Measurements from ENCODE around the gene STOML1.
A peak's percentile ranks its signal among the peaks of the same experiment; 100 is the strongest.

Gene STOML1, protein sequence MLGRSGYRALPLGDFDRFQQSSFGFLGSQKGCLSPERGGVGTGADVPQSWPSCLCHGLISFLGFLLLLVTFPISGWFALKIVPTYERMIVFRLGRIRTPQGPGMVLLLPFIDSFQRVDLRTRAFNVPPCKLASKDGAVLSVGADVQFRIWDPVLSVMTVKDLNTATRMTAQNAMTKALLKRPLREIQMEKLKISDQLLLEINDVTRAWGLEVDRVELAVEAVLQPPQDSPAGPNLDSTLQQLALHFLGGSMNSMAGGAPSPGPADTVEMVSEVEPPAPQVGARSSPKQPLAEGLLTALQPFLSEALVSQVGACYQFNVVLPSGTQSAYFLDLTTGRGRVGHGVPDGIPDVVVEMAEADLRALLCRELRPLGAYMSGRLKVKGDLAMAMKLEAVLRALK

DNA sequence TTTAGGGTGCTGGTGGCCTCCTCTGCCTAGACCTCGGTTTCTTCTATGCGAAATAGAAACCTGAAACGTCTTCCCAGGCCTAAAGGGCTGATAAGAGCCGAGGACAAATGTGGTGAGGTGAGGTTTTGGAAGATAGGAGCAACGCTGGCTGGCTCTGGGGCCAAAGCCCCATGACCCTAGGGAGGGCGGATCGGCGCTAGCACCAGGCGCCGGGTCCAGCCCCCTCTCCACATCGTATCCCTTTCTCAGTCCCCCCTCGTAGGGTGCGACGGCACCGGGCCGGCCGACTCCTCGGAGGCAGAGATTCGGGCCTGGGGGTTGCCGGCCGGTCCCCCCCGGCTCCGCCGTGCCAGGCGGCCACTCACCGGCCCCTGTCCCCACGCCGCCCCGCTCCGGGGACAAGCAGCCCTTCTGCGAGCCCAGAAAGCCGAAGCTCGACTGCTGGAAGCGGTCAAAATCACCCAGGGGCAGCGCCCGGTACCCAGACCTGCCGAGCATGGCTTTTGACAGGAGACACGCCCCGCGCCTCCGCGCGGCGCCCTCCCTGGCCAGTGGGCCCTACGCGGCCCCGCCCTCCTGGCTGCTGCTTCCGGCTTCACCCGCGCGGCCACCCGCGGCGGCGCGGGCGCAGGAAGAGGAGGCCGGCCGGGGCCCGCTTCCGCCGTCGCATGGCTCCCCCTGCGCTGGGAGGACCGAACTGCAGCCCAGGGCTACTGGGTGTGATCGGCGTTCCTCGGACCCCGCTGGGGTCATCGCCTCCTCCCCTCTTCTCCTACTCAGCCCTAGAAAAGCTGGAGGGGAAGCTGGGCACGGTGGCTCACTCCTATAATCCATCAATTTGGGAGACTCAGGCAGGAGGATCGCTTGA lies at the start of gene STOML1:
Gene STOML1 (minus strand): TSS at position 570 of the 868 bp plus-strand sequence. CDS start 72 bp downstream, at position 498.
- ATAC-seq = peak; percentile 83 to 86

DNA sequence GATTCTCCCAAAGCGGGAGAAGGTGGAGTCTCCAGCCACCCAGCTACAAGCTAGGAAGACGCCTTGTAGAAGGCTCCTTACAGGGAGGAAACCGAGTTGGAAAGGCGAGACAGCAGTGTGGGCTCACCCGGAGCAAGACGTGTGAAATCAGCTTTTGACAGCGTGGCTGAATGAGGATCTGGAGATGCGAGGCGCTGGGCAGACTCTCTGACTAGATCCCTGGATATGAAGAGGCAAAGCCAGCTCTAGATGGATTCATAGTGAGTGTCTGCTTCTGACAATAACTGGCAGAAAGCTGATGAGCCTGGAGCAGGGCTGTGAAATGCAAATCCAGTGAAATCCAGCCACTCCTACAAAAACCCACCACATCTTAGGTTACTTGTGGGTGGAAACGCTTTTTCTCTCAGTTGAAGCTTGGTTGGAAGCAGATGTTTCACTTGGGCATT lies 49.2 kb upstream of the STOML1 start:
- ATAC-seq = no peak

DNA sequence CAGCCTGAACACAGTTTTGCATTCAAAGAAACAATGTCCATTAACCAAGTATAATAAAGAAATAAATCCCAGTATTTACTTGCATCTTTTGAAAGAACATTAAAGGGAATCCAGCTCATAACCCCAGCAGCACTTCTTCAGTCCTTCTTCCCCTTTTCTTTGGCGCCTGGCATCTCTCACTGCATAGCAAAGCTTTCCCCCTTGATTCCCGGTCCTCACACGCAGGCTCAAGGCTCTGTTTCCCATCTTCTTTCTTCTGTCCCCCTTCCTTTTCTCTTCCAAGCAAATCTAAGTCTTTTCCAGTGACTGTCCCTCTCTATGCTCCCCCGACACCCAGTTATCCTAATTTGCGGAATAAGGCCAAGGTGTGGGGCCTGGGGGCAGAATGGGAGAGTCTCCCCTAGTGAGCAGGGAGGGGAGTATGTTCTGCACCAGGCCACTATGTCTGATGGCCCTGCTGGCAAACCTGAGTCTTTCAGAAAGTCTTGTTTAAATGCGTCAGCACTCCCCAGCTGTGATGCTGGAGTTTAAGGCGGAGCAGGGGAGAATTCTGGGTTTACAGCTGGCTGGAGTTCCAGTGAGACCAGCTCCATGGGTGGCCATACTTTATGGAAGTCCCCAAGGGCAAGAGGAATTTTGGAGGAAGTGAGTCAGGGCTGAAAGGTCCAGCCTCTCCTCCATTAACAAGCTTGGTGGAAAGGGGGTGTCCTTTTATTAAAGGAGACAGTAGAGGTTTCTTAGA lies 48.2 kb upstream of the STOML1 start:
- no peak for ATAC-seq

DNA sequence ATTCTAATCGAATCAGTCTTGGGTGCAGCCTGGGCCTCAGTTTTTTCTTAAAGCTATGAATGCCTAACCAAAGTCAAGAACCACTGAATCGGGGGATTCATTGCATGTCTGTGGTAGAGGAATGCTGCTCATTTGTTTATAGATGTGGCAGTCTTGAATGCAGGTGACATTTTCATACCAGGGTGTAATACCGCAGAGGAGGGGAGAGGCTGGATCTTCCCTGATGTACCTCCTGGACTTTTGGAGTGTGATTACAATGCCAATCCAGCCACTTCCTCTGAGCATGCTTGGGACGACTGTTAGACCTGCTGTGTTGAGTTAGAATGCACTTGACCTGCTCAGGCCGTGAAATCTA lies 47.5 kb upstream of the STOML1 start:
- no peak for ATAC-seq

DNA sequence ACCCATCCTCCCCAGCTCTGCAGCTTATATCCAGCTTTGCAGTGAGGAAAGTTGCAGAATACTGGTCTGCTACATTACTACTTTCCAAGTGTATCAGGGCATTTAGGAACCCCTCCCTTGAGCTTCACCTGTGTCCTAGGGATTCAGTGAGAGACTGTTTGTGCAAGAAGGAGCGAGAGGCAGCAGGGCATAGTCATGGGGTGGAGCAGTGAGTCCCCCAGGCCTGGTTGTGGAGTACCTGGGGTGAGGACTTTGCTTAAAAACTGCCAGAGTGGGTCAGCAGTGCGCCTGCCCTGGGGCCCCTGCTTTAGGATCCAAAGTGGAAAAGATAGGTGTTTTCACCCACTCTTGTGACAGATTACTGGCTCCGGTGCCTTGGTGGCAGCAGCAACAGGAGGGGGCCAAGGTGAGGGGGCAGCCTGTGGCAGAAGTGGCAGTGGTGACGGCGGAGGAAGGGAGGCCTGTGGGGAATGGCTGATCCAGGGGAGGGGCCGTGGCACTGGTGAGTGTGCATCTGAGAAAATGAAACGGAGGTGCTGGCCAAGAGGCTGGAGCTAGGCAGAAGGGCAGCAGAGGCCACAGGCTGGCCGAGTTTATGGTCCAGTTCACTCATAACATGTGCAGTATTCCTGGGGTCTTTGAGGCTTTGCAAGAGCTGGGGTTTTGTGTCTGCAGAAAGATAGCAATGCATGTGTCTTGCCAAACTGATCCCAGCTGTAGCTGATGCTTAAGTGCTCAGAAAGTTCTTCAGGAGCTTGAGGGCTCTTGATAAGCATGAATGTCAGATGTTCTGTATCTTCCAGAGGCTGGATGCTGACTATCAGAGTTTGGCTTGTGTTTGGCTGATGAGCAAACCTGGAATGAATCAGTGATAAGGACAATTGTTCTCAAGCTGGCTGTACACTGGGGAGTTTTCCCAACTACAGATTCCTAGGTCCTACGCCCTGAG lies 46.9 kb upstream of the STOML1 start:
- ATAC-seq = no peak

DNA sequence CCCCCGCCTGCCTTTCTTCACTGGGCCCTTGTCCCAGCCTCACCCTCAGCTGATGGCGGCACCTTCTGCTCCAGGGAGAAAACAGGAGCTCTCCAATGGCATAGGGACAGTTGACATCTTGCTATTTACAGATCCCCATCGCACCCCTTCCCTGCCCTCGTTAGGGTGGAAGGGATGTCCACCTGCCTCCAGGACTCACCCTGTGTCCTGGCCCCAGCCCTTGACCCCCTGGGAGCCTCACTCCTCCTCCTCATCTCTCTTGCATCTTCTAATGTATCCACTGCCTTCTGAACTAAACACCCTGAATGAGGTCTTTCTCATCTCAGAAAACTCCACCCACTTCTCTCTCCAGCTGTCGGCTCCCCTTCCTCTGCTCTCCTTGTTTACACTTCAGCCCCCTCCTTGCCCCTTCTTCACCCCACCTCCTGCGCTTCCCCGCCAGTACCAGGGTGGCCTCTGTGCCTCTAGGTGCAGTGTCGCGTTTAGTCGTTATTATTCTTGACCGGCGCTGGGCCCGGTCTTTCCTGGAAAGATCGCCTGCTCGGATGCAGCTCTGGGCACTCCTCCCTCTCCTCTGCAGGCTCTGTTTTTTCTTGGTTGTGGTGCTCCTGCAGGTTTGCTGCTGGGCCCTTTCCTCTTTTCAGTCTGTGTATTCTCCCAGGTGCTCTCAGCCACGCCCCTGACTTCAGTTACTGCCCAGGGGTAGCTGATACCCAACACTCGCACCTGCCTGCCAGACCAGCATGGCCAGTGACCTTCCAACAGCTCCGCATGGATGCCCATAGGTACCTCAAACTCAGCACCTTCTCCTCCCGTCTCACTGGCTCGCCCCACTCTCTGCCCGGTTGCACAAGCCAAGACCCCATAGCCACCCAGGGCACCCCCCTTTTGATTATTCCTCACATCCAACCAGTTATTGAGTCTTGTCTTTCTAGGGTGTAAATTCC lies 45.3 kb upstream of the STOML1 start:
- ATAC-seq = no peak

DNA sequence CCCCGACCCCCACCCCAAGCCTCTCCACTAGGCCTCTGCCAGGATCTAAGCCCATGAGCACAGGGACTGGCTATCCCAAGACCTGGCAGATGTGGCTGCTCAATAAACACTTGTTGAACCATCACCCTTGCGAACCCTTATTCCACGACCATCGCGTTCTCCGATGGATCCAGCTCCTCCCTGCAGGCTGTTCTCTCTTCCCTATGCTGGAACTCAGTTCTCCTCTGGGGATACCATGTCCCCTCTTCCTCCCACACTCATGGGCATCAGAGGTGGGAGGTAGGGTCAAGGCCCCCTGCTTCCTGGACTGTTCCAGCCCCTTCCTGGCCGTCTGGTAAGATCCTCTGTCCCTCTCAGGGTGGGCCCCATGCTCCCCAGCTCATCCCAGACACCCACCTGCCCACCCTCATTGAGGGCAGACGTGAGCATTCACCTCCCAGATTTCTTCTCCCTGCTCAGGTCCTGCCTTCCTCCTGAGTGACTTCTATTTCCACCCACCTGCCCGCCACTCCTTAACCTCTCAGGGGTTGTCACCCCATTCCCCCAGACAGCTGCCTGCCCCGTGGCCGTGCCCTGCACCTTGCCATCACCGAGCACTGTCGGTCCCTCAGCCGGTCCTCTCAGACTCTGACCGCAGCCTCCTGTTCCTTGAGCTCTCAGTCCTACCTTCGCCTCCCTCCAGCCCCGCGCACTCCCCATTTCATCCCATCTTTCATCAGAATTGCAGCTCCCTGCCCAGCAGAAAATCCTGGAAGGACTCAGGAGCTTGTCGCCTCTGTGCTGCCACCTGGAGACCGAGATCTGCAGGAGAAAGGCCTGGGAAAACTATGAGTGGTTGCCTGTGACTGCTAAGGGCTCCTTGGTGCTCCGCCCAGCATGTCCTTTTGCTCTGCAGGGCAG lies 44.4 kb upstream of the STOML1 start:
- no peak for ATAC-seq

DNA sequence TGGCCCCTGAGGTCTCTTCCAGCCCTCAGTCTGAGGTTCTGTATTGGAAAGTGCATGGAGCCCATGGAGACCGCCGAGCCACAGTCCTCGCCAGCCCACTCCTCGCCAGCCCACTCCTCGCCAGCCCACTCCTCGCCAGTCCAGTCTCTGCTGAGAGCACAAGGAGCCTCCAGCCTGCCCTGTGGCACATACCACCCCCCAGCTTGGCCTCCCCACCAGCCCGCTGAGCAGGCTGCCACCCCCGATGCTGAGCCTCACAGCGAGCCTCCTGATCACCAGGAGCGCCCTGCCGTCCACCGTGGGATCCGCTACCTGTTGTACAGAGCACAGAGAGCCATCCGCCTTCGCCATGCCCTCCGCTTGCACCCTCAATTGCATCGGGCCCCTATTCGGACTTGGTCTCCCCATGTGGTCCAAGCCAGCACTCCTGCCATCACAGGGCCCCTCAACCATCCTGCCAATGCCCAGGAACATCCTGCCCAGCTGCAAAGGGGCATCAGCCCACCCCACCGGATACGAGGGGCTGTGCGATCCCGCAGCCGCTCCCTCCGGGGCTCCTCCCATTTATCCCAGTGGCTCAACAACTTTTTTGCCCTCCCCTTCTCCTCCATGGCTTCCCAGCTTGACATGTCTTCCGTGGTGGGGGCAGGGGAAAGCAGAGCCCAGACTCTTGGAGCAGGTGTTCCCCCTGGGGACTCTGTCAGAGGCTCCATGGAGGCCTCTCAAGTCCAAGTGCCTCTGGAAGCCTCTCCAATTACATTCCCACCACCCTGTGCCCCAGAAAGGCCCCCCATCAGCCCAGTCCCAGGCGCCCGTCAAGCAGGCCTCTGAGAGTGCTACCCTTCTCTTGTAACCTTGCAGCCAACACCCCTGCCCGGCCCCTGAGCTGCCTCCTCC lies 43.3 kb upstream of the STOML1 start:
- ATAC-seq = no peak

DNA sequence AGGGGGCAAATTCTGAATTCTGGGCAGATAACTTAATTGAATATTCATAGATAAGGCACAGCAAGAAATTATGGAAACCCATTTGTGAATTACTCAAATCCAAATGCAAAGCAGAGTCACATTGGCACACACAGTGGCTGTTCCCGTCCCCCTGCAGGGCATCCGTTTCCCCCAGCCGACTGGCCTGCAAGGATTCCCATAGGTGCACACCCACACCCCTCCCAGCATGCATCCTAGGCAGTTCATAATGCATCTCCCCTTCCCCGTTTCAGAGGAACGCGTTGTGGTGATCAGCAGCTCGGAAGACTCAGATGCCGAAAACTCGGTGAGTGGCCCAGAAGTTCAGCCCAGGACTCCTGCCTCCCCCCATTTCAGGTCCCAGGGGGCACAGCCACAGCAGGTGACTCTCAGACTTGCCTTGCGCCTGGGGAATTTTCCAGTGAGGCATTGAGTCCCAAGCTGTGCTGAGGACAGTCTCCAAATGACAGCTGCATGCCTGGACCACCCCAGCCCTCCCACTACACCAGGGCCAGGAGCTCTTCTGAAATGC lies 42.2 kb upstream of the STOML1 start:
- no peak for ATAC-seq

DNA sequence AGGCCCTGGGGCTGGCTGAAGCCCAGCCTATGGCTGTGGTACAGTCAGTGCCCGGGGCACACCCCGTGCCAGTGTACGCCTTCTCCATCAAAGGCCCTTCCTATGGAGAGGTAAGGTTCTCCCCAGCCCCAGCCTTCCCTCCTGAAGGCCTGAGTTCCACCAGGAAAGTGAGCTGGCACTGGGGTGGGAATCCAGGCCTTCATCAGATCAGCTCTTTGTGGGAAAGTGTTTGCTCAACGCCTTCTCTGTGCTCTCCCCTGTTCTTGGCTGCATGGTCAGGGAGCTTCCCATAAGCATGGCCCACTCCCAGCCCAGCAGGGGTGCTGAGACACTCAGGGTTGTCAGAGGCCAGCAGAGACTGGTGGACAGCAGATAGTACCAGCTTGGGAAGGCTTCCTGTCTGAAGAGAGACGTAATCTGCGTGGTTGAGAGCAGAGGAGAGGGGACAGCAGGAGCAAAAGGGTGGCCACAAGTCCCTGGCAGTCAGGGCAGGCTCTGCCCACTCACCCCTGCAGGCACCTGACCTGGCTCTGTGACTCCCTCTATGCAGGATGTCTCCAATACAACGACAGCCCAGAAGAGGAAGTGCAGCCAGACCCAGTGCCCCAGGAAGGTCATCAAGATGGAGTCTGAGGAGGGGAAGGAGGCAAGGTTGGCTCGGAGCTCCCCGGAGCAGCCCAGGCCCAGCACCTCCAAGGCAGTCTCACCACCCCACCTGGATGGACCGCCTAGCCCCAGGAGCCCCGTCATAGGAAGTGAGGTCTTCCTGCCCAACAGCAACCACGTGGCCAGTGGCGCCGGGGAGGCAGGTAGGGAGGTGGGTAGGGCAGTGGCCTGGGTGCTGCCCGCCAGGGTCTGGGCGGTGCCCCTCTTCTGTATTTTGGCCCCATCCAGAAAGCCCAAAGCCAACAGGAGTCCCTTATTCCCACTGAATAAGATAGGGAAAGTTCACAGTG lies 40.8 kb upstream of the STOML1 start:
- ATAC-seq = no peak

DNA sequence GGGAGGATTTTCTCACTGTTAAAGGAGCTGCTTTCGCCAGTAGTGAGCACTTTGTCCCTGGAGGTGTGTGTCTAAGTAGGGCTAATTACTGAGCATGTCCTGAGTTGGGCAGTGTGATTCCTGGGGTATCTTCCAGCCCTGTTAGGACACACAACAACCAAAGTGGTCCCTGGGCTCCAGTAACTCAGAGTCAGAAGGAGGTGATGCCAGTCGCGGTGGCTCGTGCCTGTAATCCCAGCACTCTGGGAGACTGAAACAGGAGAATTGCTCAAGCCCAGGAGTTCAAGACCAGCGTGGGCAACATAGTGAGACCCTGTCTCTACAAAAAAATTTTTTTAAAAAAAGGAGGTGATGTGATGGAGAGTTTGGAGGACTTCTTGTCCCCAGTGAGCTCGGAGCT lies 40.0 kb upstream of the STOML1 start:
- no peak for ATAC-seq

DNA sequence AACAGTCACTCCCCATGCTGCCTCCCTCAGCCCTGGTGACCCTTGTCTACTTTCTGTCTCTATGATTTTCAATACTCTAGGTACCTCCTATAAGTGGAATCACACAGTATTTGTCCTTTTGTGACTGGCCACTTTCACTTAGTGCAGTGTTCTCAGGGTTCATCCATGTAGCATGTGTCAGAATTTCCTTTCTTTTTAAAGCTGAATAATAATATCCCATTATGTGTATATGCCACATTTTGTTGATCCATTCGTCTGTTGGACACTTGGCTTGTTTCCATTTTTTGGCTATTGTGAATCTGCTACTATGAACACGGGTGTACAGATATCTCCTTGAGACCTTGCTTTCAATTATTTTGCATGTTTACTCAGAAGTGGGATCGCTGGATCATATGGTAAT lies 36.6 kb upstream of the STOML1 start:
- no peak for ATAC-seq

DNA sequence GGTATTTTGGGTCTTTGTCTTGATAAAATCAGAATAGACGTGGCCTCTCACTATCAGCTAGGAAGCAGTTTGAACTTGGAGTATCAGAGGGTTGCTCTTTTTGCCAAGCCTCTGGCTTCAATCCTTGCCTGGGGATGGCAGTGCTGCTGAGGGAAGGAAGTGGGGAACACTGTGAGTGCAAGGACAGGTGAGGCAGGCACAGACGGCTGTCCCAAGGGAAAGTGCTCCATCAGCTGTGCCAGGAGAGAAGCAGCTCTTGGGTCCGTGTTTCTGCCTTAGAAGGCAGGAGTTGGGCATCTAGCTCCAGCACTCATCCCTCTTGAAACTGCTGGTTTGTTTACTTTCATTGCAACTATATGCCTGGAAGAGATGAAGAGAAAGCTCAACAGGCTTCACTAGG lies 35.6 kb upstream of the STOML1 start:
- ATAC-seq = no peak

DNA sequence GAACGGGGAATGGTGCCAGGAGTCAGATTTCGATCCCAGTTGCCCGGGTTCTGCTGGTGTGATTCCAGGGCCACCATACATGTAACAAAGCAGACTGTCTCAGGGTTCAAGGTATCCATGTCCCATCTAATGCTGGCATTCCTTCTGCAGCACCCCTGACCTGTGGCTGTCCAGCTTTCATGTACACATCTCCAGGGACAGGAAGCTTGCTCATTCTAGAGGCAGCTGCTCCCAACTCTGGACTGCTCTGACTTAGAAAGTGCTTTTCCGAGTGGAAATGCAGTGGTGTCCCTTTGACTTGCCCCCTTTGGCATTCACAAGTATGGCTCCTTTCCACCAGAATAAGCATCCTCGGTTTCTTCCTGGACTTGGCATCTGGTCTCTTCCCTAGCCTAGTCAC lies 33.3 kb upstream of the STOML1 start:
- no peak for ATAC-seq

DNA sequence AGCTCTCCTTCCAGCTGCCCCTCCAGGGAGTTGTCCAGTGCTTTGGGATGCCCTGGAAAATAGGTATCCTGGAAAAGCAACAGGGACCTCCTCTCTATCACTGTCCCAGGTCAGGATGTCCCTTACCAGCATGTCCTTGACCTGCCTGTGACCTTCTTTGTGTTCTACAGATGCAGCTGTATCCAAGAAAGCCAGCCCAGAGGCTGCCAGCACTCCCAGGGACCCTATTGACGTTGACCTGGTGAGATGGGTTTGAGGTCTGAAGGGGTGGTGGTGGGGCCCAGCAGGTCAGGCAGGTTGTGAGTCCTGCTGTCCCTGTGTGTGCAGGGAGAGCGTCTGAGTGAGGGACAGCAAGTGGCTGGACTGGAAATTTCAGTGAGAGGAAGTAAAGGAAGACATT lies 32.6 kb upstream of the STOML1 start:
- ATAC-seq = no peak

DNA sequence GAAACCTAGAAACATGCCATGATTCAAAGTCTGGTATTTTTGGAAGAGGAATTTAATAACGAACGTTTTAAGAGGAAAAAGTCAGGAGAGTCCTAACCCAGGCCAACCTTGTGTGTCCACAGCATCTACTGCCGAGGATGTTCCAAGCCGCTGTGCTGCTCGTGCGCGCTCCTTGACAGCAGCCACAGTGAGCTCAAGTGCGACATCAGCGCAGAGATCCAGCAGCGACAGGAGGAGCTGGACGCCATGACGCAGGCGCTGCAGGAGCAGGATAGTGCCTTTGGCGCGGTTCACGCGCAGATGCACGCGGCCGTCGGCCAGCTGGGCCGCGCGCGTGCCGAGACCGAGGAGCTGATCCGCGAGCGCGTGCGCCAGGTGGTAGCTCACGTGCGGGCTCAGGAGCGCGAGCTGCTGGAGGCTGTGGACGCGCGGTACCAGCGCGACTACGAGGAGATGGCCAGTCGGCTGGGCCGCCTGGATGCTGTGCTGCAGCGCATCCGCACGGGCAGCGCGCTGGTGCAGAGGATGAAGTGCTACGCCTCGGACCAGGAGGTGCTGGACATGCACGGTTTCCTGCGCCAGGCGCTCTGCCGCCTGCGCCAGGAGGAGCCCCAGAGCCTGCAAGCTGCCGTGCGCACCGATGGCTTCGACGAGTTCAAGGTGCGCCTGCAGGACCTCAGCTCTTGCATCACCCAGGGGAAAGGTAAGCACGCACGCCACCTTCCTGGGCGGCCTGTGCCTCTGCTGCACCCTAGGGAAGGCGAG lies 30.8 kb upstream of the STOML1 start:
- ATAC-seq = no peak

All from activated CD4-positive, CD25-positive, alpha-beta regulatory T cell treated with anti-CD3 and anti-CD28 coated beads, Interleukin-2, amount 50 U/mL, for 24 hours (primary cell).